NCI-H2081 treated with DMSO at 0.1 percent for 48 hours (cell line): ENCODE measurements around the gene MAP3K3.
A peak's percentile ranks its signal among the peaks of the same experiment; 100 is the strongest.

Experiments
- DNase-seq: peaks from one replicate; lab custom pipeline; 2025; lab: John Stamatoyannopoulos, UW

Gene MAP3K3

GRCh38 chr17:63653050-63653449, 30.8 kb downstream of the MAP3K3 start:
- DNase-seq = no peak

- DNase-seq = no peak
Measured at GRCh38 chr17:63657786-63658185, 35.6 kb downstream of the MAP3K3 start.

- DNase-seq = no peak
Measured at GRCh38 chr17:63658366-63658765, 36.1 kb downstream of the MAP3K3 start.

- no peak for DNase-seq
Measured at GRCh38 chr17:63659850-63660249, 37.6 kb downstream of the MAP3K3 start.

- DNase-seq = no peak
Measured at GRCh38 chr17:63665527-63666214, 43.5 kb downstream of the MAP3K3 start.

GRCh38 chr17:63672856-63673255, 50.6 kb downstream of the MAP3K3 start:
- DNase-seq = no peak

- no peak for DNase-seq
Measured at GRCh38 chr17:63675231-63675606, 53.0 kb downstream of the MAP3K3 start.

GRCh38 chr17:63675607-63676546, 53.7 kb downstream of the MAP3K3 start:
- peak; percentile 38 for DNase-seq

- DNase-seq = no peak
Measured at GRCh38 chr17:63676584-63676983, 54.4 kb downstream of the MAP3K3 start.

GRCh38 chr17:63679214-63679613, 57.0 kb downstream of the MAP3K3 start:
- no peak for DNase-seq

GRCh38 chr17:63680700-63681099, 58.5 kb downstream of the MAP3K3 start:
- DNase-seq = no peak

- no peak for DNase-seq
Measured at GRCh38 chr17:63681530-63681929, 59.3 kb downstream of the MAP3K3 start.

GRCh38 chr17:63682441-63682840, 60.2 kb downstream of the MAP3K3 start:
- DNase-seq = no peak

- DNase-seq = no peak
Measured at GRCh38 chr17:63682981-63683380, 60.8 kb downstream of the MAP3K3 start.

- DNase-seq = no peak
Measured at GRCh38 chr17:63685041-63685440, 62.8 kb downstream of the MAP3K3 start.

- DNase-seq = no peak
Measured at GRCh38 chr17:63685578-63685977, 63.4 kb downstream of the MAP3K3 start.

GRCh38 chr17:63686138-63686685, 64.0 kb downstream of the MAP3K3 start:
- no peak for DNase-seq

- DNase-seq = no peak
Measured at GRCh38 chr17:63688396-63689020, 66.3 kb downstream of the MAP3K3 start.

GRCh38 chr17:63689479-63689878, 67.3 kb downstream of the MAP3K3 start:
- no peak for DNase-seq

GRCh38 chr17:63692195-63692816, 70.1 kb downstream of the MAP3K3 start:
- no peak for DNase-seq

- no peak for DNase-seq
Measured at GRCh38 chr17:63693411-63694113, 71.3 kb downstream of the MAP3K3 start.
